Cerebellar cortex (tissue), 1 donor: Measurements from ENCODE around the gene AKAP1.

Experiments
- DNase-seq: peaks from one replicate; pipeline ENCODE4 v3.0.0-alpha.2; 2015; ENCODE audit warnings: low spot score

The AKAP1 gene

DNA sequence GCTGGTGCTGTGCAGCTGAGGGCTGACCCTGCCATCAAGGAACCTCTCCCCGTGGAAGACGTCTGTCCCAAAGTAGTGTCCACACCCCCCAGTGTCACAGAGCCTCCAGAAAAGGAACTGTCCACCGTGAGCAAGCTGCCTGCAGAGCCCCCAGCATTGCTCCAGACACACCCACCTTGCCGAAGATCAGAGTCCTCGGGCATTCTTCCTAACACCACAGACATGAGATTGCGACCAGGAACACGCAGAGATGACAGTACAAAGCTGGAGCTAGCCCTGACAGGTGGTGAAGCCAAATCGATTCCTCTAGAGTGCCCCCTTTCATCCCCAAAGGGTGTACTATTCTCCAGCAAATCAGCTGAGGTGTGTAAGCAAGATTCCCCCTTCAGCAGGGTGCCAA is 20.5 kb downstream of the AKAP1 start:
- DNase-seq: no peak

DNA sequence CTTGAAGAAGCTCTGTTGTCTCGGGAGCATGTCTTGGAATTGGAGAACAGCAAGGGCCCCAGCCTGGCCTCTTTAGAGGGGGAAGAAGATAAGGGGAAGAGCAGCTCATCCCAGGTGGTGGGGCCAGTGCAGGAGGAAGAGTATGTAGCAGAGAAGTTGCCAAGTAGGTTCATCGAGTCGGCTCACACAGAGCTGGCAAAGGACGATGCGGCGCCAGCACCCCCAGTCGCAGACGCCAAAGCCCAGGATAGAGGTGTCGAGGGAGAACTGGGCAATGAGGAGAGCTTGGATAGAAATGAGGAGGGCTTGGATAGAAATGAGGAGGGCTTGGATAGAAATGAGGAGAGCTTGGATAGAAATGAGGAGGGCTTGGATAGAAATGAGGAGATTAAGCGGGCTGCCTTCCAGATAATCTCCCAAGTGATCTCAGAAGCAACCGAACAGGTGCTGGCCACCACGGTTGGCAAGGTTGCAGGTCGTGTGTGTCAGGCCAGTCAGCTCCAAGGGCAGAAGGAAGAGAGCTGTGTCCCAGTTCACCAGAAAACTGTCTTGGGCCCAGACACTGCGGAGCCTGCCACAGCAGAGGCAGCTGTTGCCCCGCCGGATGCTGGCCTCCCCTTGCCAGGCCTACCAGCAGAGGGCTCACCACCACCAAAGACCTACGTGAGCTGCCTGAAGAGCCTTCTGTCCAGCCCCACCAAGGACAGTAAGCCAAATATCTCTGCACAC is 21.2 kb downstream of the AKAP1 start:
- peak; percentile 87 for DNase-seq

DNA sequence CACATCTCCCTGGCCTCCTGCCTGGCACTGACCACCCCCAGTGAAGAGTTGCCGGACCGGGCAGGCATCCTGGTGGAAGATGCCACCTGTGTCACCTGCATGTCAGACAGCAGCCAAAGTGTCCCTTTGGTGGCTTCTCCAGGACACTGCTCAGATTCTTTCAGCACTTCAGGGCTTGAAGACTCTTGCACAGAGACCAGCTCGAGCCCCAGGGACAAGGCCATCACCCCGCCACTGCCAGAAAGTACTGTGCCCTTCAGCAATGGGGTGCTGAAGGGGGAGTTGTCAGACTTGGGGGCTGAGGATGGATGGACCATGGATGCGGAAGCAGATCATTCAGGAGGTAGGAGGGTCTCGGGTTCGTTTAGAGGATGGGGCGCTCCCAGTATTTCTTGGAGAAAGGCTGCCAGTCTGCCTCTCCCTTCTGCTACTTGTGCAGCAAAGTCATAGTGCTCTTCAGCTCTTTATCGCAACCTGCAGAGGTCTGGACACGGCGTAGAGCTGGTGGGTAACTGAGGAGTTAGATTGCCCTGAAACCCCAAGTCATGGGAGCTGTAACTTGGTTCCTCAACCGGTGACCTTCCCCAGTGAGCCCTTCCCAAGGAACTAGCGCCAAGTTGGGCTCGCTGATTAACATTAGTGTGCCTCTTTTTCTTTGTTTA is 21.9 kb downstream of the AKAP1 start:
- DNase-seq: no peak

DNA sequence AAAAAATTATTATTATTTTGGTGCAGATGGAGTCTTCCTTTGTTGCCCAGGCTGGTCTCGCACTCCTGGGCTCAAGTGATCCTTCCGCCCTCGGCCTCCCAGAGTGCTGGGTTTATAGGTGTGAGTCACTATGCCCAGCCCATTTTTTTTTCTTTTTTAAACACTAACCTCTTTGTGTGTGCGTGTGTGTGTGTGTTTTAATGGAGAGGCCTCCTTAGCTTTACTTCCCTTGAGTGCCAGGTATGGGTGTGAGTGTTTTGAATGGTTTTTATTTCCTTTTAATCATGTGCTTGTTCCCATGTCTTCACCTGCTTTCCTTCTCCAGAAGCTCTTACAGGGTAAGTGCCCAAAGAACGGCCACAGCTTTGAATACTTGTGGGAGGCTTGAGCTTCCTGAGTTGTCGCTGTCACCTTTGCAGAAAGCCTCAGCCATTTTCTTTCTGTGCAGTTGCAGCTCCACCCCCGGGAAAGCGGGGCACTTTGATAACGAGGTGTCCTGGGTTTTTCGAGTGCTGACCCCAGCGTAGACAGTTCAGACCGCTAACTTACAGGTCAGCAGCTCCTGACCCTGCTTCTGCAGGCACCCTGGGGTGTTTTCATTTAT is 22.6 kb downstream of the AKAP1 start:
- no peak for DNase-seq

DNA sequence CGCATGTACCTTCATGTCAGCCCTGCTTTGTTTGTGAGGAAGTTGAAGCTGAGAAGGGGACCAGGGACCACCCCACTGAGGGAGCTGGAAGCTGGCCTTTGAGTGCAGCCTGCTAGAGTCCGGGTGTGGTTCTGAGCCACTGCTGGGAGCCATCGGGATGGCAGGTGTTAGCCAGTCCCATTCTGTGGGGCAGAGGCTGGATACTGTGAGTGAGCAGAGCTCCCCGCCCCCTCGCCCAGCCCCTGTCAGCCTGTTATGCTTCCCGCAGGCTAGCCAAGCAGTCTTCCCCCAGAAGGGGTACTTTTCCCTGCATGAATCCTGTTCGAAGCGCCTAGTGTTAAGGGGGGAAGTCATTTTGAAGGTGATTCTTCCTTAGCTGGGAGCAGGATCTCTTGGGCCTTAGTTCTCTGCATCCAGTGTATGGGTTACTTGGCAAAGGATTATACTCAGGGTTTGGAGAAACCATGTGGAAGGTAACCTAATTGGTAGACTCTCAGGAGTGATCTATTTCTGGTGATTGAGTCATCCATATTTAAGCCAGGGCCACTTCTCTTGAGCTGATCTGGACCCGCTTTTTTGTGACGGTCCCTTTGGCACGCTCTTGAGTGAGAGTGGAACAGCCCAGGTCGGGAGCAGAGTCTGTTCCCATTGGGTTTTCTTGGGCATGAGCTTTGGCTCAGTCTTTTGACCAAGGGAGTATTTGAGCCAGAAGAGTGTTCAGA is 23.8 kb downstream of the AKAP1 start:
- no peak for DNase-seq

DNA sequence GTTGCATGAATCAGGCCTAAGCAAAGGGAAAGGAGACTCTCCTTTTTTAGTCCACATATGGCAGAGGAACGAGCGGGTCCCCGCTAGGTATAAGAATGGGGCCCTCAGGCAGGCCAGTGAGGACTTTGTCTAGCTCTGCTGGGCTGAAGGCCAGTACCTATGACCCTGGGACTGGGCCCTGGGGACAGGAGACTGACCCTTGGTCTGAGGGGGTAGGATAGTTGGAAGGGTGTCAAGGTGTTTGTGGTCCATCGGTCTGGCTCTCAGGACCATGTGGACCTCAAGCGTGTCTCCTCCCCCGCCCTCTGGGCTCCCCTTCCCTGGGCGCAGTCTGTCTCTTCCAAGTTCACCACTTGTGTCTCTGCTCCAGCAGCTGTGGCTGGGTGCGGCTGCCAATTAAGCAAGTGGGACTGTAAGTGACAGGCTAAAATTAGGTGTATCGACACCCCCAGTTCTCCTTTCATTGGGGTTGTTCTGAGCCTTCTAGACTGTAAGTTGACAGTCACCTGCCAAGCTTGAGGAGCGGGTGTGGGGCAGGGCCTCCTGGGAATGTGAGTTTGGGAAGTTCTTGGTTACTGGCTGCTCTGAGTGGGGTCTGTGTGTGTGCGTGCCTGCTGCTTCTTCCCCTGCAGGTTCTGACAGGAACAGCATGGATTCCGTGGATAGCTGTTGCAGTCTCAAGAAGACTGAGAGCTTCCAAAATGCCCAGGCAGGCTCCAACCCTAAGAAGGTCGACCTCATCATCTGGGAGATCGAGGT is 24.5 kb downstream of the AKAP1 start:
- DNase-seq: no peak

DNA sequence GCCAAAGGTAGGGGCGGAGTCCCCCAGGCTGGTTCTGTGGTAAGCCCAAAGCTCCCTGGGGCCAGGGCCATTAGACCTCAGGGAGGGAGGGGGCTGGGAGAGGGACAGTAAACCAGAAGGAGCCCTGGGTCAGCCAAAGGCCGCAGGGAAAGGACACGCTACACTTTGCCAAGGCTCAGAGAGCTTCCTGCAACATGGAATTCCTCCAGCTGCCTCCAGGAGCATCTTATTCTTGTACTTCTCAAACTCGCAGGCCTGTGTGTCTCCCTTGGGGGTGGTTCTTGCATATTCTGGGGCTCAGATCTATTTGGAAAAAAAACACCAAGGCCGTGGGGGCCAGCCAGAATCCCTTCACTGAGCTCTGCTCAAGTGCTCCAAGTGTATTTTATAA is 25.1 kb downstream of the AKAP1 start:
- DNase-seq: no peak

DNA sequence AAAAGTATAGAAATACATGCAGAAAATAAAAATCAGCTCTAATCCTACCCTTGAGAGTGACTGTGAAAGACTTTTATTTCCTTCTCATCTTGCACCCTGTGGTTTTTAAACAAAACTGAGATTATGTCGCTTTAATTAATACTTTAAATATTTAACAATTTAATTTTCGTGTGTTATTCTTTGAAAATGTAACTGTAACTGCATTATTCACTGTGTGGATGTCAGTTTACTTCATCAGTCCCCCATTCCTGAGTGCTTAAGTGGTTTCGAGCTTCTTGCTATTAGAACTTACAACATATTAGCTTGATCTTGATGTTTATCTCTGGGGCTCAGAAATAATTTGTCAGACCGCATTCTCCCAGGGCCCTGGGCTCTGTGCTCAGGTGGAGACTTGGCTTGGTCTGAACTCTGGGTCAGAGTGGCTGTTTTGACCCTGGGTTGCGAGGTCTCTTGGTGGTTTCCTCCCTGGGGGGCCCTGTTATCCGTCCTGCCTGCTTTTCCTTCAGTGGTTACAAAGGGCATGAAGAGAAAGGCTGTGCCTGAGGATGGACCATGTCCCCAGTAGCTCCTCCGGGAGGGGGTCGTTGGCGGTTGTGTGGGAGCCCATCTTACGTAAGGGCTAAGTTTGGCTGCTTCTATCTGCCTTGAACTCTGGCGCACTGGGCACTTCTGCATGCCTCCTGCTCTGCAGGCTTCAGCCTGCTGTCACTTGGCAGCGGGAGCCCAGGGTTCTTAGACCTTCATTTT is 25.7 kb downstream of the AKAP1 start:
- no peak for DNase-seq

DNA sequence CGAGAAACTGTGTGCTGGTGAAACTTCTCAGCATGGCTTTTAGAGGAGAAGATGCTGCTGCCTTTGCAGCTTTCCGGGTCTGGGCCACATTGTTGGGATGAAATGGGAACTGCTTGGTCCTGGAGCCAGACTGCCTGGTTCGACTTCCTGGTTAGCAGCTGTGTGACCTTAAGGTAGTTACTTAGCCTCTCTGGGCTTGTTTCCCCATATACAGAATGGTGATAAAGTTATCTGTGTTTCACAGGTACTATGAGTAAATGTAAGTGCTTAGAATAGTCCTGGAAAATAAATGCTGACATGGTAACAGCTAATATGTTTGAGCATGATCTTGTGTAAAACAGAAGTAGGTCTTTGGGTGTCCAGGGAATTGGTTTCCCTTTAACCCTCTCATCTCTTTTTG is 26.3 kb downstream of the AKAP1 start:
- DNase-seq: no peak

DNA sequence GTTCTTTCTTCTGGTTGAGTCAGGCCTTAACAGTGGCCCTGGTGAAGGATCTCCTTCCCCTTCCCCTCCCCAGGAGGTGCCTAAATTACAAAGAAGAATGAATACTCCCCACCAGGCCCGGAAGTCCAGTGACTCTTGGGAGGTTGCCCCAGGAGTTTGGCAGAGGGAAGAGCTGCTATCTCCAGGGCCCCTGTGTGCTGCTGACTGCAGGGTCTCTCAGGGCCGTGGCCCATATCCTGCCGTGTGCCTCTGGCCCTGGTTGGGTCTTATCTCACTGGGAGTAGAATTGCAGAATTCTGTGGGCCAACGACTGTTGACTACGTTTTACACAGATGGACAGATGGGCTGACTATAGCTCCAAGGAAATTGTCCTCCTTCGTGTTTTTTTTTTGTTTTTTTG is 28.0 kb downstream of the AKAP1 start:
- DNase-seq: no peak

DNA sequence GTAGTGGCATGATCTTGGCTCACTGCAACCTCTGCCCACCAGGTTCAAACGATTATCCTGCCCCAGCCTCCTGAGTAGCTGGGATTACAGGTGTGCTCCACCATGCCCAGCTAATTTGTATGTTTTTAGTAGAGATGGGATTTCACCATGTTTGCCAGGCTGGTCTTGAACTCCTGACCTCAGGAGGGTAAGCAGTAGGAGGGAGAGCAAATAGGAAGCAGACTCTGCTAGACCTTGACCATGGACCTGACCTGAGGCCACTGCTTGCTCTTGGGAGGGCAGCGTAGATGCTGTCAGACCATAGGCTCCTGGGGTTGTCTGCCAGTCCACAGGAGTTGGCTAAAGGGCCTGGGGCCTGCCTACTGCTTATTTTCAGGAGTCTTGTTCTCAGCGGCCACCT is 28.6 kb downstream of the AKAP1 start:
- DNase-seq: no peak

DNA sequence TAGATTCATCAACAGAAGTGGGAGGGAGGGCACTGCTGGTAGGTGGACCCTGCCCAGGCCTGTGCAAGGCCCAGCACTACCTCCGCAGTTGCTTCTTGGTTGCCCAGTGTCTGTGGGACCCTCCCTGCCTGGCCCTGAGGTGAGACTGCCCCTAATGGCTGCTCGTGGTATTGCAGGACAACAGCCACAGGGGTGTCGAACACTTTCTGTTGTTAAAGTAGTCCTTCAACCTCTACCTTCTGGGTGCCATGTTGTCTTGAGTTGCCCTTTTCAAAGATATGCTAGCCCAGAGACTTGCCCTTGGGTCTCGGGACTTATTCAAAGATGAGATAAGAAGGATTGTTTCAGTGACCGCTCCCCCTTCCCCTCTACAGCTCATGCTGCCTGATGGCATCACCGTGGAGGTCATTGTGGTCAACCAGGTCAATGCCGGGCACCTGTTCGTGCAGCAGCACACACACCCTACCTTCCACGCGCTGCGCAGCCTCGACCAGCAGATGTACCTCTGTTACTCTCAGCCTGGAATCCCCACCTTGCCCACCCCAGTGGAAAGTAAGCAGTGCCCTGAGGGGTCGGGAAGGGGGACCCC is 29.1 kb downstream of the AKAP1 start:
- no peak for DNase-seq

DNA sequence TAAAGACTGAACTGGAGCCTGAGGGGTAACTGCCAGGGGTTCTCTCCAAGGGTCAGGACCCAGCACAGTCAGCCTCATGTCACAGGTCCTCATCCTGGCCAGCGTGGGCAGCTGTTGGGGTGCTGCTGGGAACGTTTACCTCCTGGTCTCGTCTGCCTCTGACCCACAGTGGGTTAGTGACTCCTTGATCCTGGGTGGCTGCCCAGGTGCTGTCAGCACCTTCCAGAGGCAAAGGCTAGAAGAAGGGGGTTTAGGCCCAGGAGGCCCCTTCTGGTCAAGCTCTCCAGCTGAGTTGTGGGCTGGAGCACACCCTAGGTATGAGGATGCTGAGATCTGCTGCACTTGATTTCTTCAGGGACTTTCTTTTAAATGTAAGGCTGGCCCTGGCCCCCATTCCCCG is 30.3 kb downstream of the AKAP1 start:
- no peak for DNase-seq

DNA sequence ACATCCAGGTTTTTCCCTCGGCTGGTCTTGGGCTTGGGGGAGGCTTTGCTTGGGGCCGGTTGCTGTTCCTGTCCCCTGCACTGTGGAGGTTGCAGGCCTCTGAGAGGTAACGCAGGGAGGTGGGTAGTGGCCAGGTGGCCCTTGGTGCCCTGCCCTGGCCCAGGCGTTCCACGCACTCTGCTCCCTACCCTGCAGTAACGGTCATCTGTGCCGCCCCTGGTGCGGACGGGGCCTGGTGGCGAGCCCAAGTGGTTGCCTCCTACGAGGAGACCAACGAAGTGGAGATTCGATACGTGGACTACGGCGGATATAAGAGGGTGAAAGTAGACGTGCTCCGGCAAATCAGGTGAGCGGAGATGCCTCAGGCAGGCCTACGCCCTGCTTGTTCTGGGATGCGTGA is 30.9 kb downstream of the AKAP1 start:
- no peak for DNase-seq

DNA sequence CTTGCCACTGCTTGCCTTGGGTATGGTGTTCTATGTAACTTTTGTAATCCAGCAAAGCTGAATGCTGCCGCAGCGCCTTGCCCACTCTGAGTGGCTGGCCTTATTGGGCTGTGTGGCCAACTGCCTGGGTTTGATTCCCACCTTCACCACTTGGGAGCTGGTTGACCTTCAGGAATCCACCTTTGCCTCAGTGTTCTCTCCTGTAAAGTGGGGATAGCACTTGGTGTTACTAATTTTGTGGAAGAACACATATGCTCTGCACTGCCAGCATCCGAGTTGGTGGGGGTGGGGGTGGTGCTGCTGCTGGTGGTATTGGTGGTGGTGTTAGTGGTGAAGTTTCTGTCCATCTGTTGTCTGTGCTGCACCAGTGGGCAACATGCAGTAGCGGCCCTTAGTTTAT is 32.8 kb downstream of the AKAP1 start:
- DNase-seq: no peak

DNA sequence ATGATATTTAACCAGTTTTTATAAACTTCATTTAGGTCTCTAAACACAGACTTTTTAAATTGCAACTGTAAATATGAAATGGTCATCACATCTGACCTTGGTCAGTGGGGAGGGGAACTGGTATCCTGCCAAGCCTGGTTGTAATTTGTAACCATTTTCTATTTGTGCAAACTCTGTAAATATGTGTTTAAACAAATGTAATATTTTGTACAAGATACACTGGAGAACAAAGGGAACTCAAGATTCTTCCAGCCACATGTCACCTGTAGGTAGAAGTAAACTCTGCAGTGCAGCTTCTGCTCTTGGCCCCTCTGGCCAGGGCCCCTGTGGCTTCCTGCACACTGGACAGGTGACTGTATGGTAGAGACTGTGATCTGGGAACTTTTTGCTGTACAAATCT is 35.8 kb downstream of the AKAP1 start:
- DNase-seq: no peak

DNA sequence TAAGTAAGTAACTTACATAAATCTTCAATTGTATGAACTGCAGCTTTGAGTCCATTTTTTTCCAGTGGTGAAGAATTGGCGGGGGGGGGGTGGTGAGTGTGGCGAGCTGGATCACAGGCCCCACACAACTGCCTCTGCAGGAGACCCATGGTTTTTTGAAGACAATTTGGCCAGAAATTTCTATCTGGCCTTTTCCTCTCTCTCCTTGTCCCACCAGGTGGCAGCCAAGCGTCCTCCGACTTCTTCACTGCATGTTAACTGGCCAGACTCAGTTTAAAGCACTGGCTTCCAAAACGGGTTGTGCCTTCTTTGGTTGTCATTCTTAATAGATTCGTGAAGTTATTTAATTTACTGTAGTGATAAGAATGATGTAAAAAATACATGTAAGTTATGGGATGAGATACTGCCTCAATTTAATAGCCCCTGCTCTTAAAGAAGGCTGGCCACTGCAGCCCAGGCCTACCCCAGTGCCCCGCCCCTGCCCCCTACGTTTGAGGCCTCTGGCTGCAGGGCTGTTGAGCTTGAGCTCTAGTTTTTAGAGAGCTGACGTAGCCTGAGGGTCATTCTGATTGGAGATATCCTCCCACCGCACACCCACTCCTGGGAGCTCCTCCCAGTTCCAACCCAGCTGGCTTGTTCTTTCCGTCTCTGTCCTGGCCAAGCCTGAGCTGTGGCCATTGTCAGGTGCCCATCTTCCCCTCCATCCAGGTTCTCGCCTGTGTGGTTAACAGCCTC is 36.4 kb downstream of the AKAP1 start:
- DNase-seq: peak; percentile 71

DNA sequence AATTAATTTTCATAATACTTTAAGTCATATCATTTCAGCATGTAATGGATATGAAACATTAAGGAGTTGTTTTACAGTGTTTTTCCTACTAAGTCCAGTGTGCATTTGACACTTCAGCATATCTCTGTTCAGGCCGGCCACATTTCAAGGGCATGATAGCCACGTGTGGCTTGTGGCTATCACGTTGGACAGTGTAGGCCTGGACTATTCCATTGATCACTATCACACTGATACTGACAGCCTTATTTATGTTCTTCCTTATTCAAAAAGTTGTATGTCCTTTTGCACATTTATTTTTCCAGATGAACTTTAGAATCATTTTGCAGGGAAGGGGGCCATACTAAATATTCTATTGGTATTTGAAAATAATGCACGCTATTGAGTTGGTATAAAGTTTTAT is 39.0 kb downstream of the AKAP1 start:
- DNase-seq: no peak

DNA sequence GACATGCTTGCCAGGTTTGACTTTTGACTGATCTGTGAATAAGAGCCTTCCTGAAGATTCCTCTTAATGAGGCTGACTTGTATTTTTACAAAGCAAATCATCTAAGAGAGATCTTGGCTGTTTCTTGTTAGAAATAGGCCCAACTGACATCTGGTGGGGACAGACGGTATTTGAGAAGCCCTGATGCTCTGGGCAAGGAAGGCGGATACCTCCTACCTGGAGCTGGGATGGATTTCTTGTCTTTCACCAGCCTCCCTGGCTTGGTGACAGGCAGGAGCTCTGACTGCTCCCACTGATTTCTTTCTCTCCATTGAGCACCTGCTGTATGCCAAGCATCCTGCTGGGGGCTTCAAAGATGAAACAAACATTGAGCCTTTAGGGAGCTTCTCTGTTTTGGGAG is 40.4 kb downstream of the AKAP1 start:
- peak; percentile 82 for DNase-seq

DNA sequence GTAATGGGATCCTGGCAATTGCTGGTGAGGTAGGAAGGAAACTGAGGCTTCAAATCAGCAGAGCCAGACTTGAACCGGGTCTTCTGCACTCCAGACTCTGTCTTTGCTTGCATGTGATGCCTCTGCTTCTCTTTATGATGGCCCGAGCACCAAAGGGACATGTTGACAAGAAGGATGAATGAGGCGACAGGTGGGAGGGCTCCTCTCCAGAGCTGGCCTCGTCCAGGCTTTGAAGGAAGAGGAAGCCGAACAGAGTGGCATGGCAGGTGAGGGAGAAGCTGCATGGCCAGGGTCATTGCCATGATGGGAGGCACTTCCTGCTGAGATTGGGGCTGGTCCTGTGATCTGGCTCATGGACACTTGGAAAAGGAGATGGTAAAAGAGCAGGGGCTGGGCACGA is 40.8 kb downstream of the AKAP1 start:
- no peak for DNase-seq
